A549 (cell line): ENCODE results near the gene TEX2. TPM values are rescaled to one million over a fixed set of nuclear protein-coding genes. Genes with fewer than 3 reads are reported as not detected.

Experiments used
- ATAC-seq, 2 experiments: fragments of 200-7000 bp in 1 of 2; fragments of >200 bp in 1 of 2; cut with Nextera tagmentation in 1 of 2; cut with Tn5 transposase in 1 of 2; 3 replicates each; pipeline versions ENCODE4 v1.8.0 to v1.9.1; 2018 to 2020; ENCODE audit warnings: mild to moderate bottlenecking in 1 of 2, moderate library complexity in 1 of 2
- CTCF ChIA-PET: fragments of 300-600 bp; sonication (Branson Sonifier 250); formaldehyde crosslinking; extraction: SDS; loops from one replicate; lab custom pipeline; 2021; ENCODE audit warnings: antibody characterized with exemption, inconsistent platforms; lab: Yijun Ruan, JAX
- POLR2A ChIA-PET: fragments of 350-600 bp; formaldehyde crosslinking; extraction: SDS; loops from one replicate; lab custom pipeline; 2021; ENCODE audit warnings: antibody characterized with exemption, inconsistent platforms; lab: Yijun Ruan, JAX
- DNase-seq, 2 experiments: peaks; one replicate each; pipeline versions ENCODE4 v3.0.0 to v3.0.0-alpha.2; 2011 to 2016; ENCODE audit warnings: low read depth in 1 of 2, low spot score in 1 of 2
- FAIRE-seq: peaks from 2 replicates; lab custom pipeline; 2011; peaks lifted over from hg19 to GRCh38; lab: Jason Lieb, UNC
- H3K27ac ChIP-seq, 2 experiments: fragments of >200 bp; sonication (Bioruptor Twin); formaldehyde crosslinking; 3 replicates each; pipeline ENCODE4 v1.5.1; 2016 to 2017
- H3K4me1 ChIP-seq: fragments of >200 bp; sonication (Bioruptor Twin); formaldehyde crosslinking; 3 replicates; pipeline ENCODE4 v1.6.1; 2016
- H3K4me2 ChIP-seq: fragments of >200 bp; sonication (Bioruptor Twin); formaldehyde crosslinking; 3 replicates; pipeline ENCODE4 v1.6.1; 2016
- H3K4me3 ChIP-seq: fragments of >200 bp; sonication (Bioruptor Twin); formaldehyde crosslinking; 3 replicates; pipeline ENCODE4 v1.5.1; 2016
- H3K9me3 ChIP-seq: fragments of >200 bp; sonication (Bioruptor Twin); formaldehyde crosslinking; 3 replicates; pipeline ENCODE4 v1.6.1; 2016
- BHLHE40 ChIP-seq: IDR thresholded peaks from 2 replicates; pipeline ENCODE4 v1.6.1; 2012; ENCODE audit warnings: low read depth, low read length, inconsistent platforms
- CEBPB ChIP-seq, 2 experiments: fragments of >200 bp in 1 of 2; sonication (Bioruptor Twin) in 1 of 2; formaldehyde crosslinking in 1 of 2; IDR thresholded peaks; 2 replicates each; pipeline ENCODE4 v1.6.1; 2012 to 2016
- CHD2 ChIP-seq: fragments of 150-350 bp; IDR thresholded peaks from 2 replicates; pipeline ENCODE4 v1.6.1; 2014; ENCODE audit warnings: low read length; ENCODE audit not compliant: partially characterized antibody
- FOXS1 ChIP-seq: fragments of 250-450 bp; sonication (Bioruptor Pico); IDR thresholded peaks from 2 replicates; pipeline ENCODE4 v1.5.0; 2020; ENCODE audit warnings: mild to moderate bottlenecking, moderate library complexity
- GATA3 ChIP-seq: IDR thresholded peaks from 2 replicates; pipeline ENCODE4 v1.6.1; 2012; ENCODE audit warnings: borderline replicate concordance
- HDAC2 ChIP-seq: fragments of 200-600 bp; sonication (generic); IDR thresholded peaks from 2 replicates; pipeline ENCODE4 v1.6.1; 2016
- HOXA7 ChIP-seq: fragments of 250-450 bp; sonication (Bioruptor Pico); IDR thresholded peaks from 2 replicates; pipeline ENCODE4 v1.5.0; 2020; ENCODE audit warnings: mild to moderate bottlenecking, moderate library complexity
- KDM5A ChIP-seq: fragments of 200-600 bp; sonication (generic); IDR thresholded peaks from 2 replicates; pipeline ENCODE4 v1.6.1; 2016; ENCODE audit warnings: antibody characterized with exemption, mild to moderate bottlenecking
- MYC ChIP-seq: IDR thresholded peaks from 2 replicates; pipeline ENCODE4 v1.6.1; 2012; ENCODE audit warnings: mild to moderate bottlenecking, inconsistent platforms, low read length, improper control_type of control experiment, borderline replicate concordance
- PHF8 ChIP-seq: fragments of 200-600 bp; sonication (generic); IDR thresholded peaks from 2 replicates; pipeline ENCODE4 v1.6.1; 2016; ENCODE audit warnings: low read depth, mild to moderate bottlenecking, antibody characterized with exemption, moderate library complexity, borderline replicate concordance
- POLR2A ChIP-seq: IDR thresholded peaks from 2 replicates; pipeline ENCODE4 v1.6.1; 2012; ENCODE audit warnings: mild to moderate bottlenecking, low read length
- POLR2AphosphoS2 ChIP-seq: conservative IDR thresholded peaks from 2 replicates; pipeline ENCODE4 v1.6.1; 2012; ENCODE audit warnings: low read length, improper control_type of control experiment, inconsistent platforms
- RAD21 ChIP-seq, 2 experiments: fragments of >200 bp in 1 of 2; sonication (Bioruptor Twin) in 1 of 2; formaldehyde crosslinking in 1 of 2; IDR thresholded peaks in 1 of 2; conservative IDR thresholded peaks in 1 of 2; 2 replicates in 1 of 2; 3 replicates in 1 of 2; pipeline ENCODE4 v1.6.1; 2012 to 2018; ENCODE audit warnings: inconsistent platforms in 1 of 2
- RCOR1 ChIP-seq: fragments of 150-350 bp; IDR thresholded peaks from 2 replicates; pipeline ENCODE4 v1.6.1; 2014; ENCODE audit warnings: antibody characterized with exemption, low read length, low read depth
- RNF2 ChIP-seq: fragments of 200-600 bp; sonication (generic); IDR thresholded peaks from 2 replicates; pipeline ENCODE4 v1.6.1; 2016; ENCODE audit warnings: low read depth, mild to moderate bottlenecking, antibody characterized with exemption, moderate library complexity, borderline replicate concordance
- SMC3 ChIP-seq: fragments of >200 bp; sonication (Bioruptor Twin); formaldehyde crosslinking; IDR thresholded peaks from 3 replicates; pipeline ENCODE4 v1.6.1; 2018; ENCODE audit warnings: inconsistent platforms
- WGBS: methylation state at CpG from one replicate; pipeline ENCODE4 v1.1.6; 2017; ENCODE audit errors: missing lambda C conversion rate; 5-methylcytosine and 5-hydroxymethylcytosine counted together
- polyA plus RNA-seq, 4 experiments: library from polyadenylated mRNA; depleted of rRNA in 3 of 4; stranded (reverse); fragments of >200 nt; fragmentation: RNase III in 1 of 4; extraction: RNeasy Plus Mini Kit Qiagen cat#74134 plus additional on column Dnase treatment in 1 of 4; gene quantifications; 2 replicates in 3 of 4; 3 replicates in 1 of 4; pipeline ENCODE4 v1.2.3, GENCODE V29; 2011 to 2017
- TF ChIP-seq, protein P1 (sequence below): fragments of 250-450 bp; sonication (Bioruptor Pico); IDR thresholded peaks from 2 replicates; pipeline ENCODE4 v1.5.0; 2021; ENCODE audit warnings: mild to moderate bottlenecking, moderate library complexity, borderline replicate concordance
- TF ChIP-seq, protein P2 (sequence below): fragments of 450-650 bp; IDR thresholded peaks from 2 replicates; pipeline ENCODE4 v1.6.1; 2014; ENCODE audit warnings: antibody characterized with exemption

Gene TEX2
- polyA plus RNA-seq, 2 of the 4 experiments (the other 2 are of a cell fraction): 9.3 to 16.2 TPM

DNA sequence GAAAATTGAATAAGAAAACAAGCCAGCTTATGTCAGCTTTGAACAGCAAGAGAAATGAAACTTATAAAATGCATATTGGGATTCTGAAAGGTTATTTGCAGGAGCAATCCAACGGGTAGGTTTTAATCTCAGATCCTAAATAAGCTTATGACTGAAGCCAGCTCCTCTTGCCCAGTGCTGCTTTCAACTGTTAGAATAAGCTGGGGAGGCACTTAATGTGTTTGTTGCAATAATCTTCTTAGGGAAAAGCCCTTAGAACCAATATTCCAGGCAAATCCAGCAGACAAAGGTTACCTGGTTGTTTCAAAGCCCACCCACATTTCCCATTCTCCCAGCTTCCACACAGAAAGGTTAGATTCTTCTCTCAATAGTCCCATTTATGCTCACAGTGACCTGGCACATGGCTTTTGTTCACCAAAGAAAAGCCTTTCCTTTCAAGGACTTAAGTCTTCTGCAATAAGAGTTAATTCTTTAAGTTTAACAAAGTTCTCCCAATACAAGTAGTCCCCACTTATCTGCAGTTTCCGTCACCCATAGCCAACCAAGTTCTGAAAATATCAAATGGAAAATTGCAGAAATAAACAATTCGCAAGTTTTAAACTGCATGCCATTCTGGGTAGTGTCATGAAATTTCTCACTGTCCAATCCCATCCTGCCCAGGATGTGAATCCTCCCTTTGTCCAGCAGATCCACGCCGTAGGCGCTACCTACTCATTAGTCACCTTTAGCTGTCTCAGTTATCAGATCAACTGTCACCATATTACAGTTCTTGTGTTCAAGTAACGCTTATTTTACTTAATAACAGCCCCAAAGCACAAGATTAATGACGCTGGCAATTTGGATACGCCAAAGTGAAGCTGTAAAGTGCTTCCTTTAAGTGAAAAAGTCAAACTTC is 5.9 kb downstream of the TEX2 start (continued):
- no peak for TF ChIP-seq BHLHE40
- TF ChIP-seq HDAC2: no peak

DNA sequence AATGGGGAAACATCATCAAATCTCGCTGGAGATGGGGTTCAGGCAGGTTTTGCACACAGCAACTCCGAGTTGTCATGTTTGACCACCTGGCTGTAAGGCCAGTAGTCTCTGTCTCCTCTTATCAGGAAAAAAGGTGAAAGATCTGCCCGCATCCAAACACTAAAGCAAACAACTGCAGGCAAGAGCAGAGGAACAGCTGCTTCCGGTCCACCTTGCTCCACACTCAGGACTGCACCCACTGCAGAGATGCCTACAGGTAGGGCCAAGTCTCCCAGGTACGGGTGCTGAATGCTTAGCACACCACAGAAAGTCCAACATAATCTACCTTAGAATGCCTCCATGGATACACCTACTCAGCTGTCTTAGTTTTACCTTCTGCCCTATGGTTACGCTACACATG is 7.3 kb downstream of the TEX2 start:
- H3K4me3 ChIP-seq: no peak overlapping the region
- TF ChIP-seq RNF2: no peak
- TF ChIP-seq GATA3: no peak
- no peak for TF ChIP-seq MYC
- TF ChIP-seq, all 56 proteins: peak for 0
- Histone ChIP-seq H3K4me2 (no peak overlapping the region), H3K27ac (no peak overlapping the region), H3K4me1 (peaks cover 8% of the 10 kb centered on the region; the same call in 1 of the 3 replicates), H3K9me3 (no peaks in the 10 kb centered on the region)
- ChIA-PET POLR2A (interaction anchor here (1.1 kb wide), 1 partner anchor 110 kb away, joined by 3 read pairs; no protein-coding TSS in a partner anchor), CTCF (interaction anchor here (1.0 to 2.5 kb wide), 2 partner anchors 19 to 23 kb away, joined by 3 to 5 read pairs; no protein-coding TSS in a partner anchor)
- no peak for DNase-seq
- no peak for FAIRE-seq
- WGBS: 81% methylated on average over 6 of the region's 6 CpGs
- ATAC-seq: no peak

DNA sequence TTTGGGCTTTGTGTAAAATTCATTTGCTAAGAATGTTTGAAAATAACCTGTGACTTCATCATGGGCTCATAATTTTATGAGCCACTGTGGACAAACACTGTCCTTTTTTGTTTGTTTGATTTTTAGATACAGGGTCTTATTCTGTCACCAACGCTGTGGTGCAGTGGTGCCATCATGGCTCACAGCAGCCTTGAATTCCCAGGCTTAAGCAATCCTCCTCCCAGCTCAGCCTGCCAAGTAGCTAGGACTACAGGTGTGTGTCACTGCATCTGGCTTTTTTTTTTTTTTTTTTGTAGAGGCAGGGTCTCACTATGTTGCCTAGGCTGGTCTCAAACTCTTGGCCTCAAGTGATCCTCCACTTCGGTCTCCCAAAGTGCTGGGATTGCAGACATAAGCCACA is 8.3 kb downstream of the TEX2 start:
- ChIA-PET CTCF (interaction anchor here (1.0 kb wide), 1 partner anchor 24 kb away, joined by 3 read pairs; no protein-coding TSS in a partner anchor), POLR2A (no interaction called here)
- Histone ChIP-seq H3K9me3 (no peaks in the 10 kb centered on the region), H3K27ac (no peak overlapping the region), H3K4me3 (no peak overlapping the region), H3K4me2 (no peak overlapping the region), H3K4me1 (0 out of 3 replicates have a peak, but pooled peaks cover 3% of the 10 kb centered on the region)
- DNase-seq: no peak
- 84% methylated on average over 2 of the region's 2 CpGs for WGBS
- ATAC-seq: no peak
- no peak for FAIRE-seq
- TF ChIP-seq, protein P1, sequence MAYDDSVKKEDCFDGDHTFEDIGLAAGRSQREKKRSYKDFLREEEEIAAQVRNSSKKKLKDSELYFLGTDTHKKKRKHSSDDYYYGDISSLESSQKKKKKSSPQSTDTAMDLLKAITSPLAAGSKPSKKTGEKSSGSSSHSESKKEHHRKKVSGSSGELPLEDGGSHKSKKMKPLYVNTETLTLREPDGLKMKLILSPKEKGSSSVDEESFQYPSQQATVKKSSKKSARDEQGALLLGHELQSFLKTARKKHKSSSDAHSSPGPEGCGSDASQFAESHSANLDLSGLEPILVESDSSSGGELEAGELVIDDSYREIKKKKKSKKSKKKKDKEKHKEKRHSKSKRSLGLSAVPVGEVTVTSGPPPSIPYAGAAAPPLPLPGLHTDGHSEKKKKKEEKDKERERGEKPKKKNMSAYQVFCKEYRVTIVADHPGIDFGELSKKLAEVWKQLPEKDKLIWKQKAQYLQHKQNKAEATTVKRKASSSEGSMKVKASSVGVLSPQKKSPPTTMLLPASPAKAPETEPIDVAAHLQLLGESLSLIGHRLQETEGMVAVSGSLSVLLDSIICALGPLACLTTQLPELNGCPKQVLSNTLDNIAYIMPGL (CRISPR knock-in tag): no peak
- TF ChIP-seq, protein P2, sequence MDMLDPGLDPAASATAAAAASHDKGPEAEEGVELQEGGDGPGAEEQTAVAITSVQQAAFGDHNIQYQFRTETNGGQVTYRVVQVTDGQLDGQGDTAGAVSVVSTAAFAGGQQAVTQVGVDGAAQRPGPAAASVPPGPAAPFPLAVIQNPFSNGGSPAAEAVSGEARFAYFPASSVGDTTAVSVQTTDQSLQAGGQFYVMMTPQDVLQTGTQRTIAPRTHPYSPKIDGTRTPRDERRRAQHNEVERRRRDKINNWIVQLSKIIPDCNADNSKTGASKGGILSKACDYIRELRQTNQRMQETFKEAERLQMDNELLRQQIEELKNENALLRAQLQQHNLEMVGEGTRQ: no peak
- no peak for TF ChIP-seq SMC3
- no peak for TF ChIP-seq RAD21 (conservative IDR thresholded peaks at IDR 0.05 in 1 of 2, IDR thresholded peaks at IDR 0.05 in 1 of 2)
- TF ChIP-seq RCOR1: no peak
- TF ChIP-seq POLR2AphosphoS2: no peak
- TF ChIP-seq RNF2: no peak
- no peak for TF ChIP-seq CHD2
- no peak for TF ChIP-seq CEBPB (IDR thresholded peaks at IDR 0.05)
- TF ChIP-seq HOXA7 (CRISPR knock-in tag): no peak
- no peak for TF ChIP-seq PHF8
- TF ChIP-seq POLR2A: no peak
- TF ChIP-seq GATA3: no peak
- TF ChIP-seq MYC: no peak
- no peak for TF ChIP-seq FOXS1
- no peak for TF ChIP-seq KDM5A
- TF ChIP-seq, all 56 proteins: peak for 0
